ENCODE measurements around the gene LGALSL.

LGALSL gene

DNA sequence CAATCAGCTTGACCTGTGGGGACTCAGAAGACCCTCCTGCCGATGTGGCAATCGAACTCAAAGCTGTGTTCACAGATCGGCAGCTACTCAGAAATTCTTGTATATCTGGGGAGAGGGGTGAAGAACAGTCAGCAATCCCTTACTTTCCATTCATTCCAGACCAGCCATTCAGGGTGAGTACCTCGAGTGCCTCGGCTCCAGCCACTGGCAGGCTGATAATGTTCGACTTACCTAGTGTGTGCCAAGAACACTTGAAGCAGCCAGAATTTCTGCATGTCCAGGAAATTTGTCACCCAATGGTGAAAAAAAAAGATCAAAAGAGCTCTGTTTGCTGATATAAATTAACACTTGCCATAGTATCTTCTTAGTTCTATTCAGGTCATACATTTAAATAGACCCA, 2.3 kb downstream of the LGALSL start:
- H3K4me2 ChIP-seq (ENCODE audit: insufficient read depth, low read length, poor library complexity, severe bottlenecking) = no peak overlapping the region
- H4K8ac ChIP-seq (ENCODE audit: low read depth, low read length) = no peak overlapping the region
- peaks cover 5 to 7% of the 10 kb centered on the region in 2 donors for H3K4me1 ChIP-seq (ENCODE audit: control insufficient read depth in 2 of 2, insufficient read depth in 1 of 2, low read depth in 1 of 2, low read length in 2 of 2)
- no peak overlapping the region for H3K4me3 ChIP-seq (ENCODE audit: low read length in 2 of 2)
- no peak overlapping the region for H3K23ac ChIP-seq (ENCODE audit: low read depth, low read length, poor library complexity)
- H3K79me1 ChIP-seq (ENCODE audit: low read depth, low read length) = peaks cover 2% of the 10 kb centered on the region
- H3K27me3 ChIP-seq (ENCODE audit: control insufficient read depth in 3 of 3, insufficient read depth in 3 of 3, low read depth in 1 of 3, low read length in 3 of 3) = no peaks in the 10 kb centered on the region
- H3K4ac ChIP-seq (ENCODE audit: low read length) = no peak overlapping the region
- no peak overlapping the region for H2BK5ac ChIP-seq (ENCODE audit: low read length)
- no peak overlapping the region for H3K27ac ChIP-seq (replicated peaks; ENCODE audit: low read length)
- H4K91ac ChIP-seq (ENCODE audit: low read depth, low read length, poor library complexity) = no peak overlapping the region
- no peak overlapping the region for H3K14ac ChIP-seq (ENCODE audit: low read length)
- no peak overlapping the region for H2AK5ac ChIP-seq (ENCODE audit: low read depth, low read length)
- H2BK15ac ChIP-seq (ENCODE audit: low read length) = no peak overlapping the region
- H3K9ac ChIP-seq (ENCODE audit: low read depth, low read length, poor library complexity) = no peak overlapping the region
- H3K18ac ChIP-seq (ENCODE audit: low read length) = no peak overlapping the region
- H3K9me3 ChIP-seq (replicated peaks in 1 of 2; ENCODE audit: control insufficient read depth in 2 of 2, insufficient read depth in 1 of 2, low read depth in 1 of 2, low read length in 2 of 2) = no peaks in the 10 kb centered on the region
- WGBS, 2 donors (ENCODE audit: extremely low coverage in 2 of 2, insufficient read length in 2 of 2, insufficient replicate concordance in 1 of 2) = no CpG with 5 or more reads among the region's 6 CpGs
- DNase-seq (ENCODE audit: low spot score) = no peak
- no peak overlapping the region for H2AFZ ChIP-seq (ENCODE audit: low read length)
- H3K36me3 ChIP-seq (replicated peaks in 1 of 2; ENCODE audit: control insufficient read depth in 2 of 2, insufficient read depth in 2 of 2, low read length in 2 of 2) = peaks cover 14 to 54% of the 10 kb centered on the region in 2 donors
- no peak overlapping the region for H2BK120ac ChIP-seq (ENCODE audit: low read depth, low read length)
- H2BK12ac ChIP-seq (ENCODE audit: low read length) = no peak overlapping the region

DNA sequence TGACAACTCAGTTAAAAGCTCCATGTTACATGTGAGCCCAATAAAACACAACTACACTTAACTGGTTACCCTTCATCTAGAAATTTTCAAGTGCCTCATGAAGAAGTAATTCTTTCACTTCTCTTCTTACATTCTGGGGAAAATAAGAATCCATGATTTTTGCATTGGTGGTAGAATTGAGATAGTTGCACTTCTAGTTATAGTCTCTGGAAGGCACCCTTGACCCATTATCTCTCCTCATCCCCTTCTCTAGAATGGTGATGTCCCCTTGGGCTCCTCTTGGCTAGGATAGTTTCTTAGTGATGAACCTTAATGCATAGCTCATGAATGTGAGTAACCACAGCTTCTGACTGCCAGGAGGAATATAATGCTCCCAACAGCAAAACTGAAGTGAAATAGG, 3.6 kb downstream of the LGALSL start:
- no peak overlapping the region for H2BK120ac ChIP-seq (ENCODE audit: low read depth, low read length)
- peaks cover 2% of the 10 kb centered on the region for H3K79me1 ChIP-seq (ENCODE audit: low read depth, low read length)
- no peak overlapping the region for H3K9ac ChIP-seq (ENCODE audit: low read depth, low read length, poor library complexity)
- no peaks in the 10 kb centered on the region for H3K9me3 ChIP-seq (replicated peaks in 1 of 2; ENCODE audit: control insufficient read depth in 2 of 2, insufficient read depth in 1 of 2, low read depth in 1 of 2, low read length in 2 of 2)
- H3K4me1 ChIP-seq (ENCODE audit: control insufficient read depth in 2 of 2, insufficient read depth in 1 of 2, low read depth in 1 of 2, low read length in 2 of 2) = peaks cover 5 to 7% of the 10 kb centered on the region in 2 donors
- no peak overlapping the region for H3K4me2 ChIP-seq (ENCODE audit: insufficient read depth, low read length, poor library complexity, severe bottlenecking)
- H2BK12ac ChIP-seq (ENCODE audit: low read length) = no peak overlapping the region
- H3K36me3 ChIP-seq (replicated peaks in 1 of 2; ENCODE audit: control insufficient read depth in 2 of 2, insufficient read depth in 2 of 2, low read length in 2 of 2) = peaks cover 14 to 54% of the 10 kb centered on the region in 2 donors
- H2AFZ ChIP-seq (ENCODE audit: low read length) = no peak overlapping the region
- H3K4ac ChIP-seq (ENCODE audit: low read length) = no peak overlapping the region
- H2BK5ac ChIP-seq (ENCODE audit: low read length) = no peak overlapping the region
- no peaks in the 10 kb centered on the region for H3K27me3 ChIP-seq (ENCODE audit: control insufficient read depth in 3 of 3, insufficient read depth in 3 of 3, low read depth in 1 of 3, low read length in 3 of 3)
- H3K18ac ChIP-seq (ENCODE audit: low read length) = no peak overlapping the region
- no peak overlapping the region for H3K4me3 ChIP-seq (ENCODE audit: low read length in 2 of 2)
- no peak overlapping the region for H3K14ac ChIP-seq (ENCODE audit: low read length)
- no peak overlapping the region for H2BK15ac ChIP-seq (ENCODE audit: low read length)
- no peak overlapping the region for H4K8ac ChIP-seq (ENCODE audit: low read depth, low read length)
- no peak overlapping the region for H3K27ac ChIP-seq (replicated peaks; ENCODE audit: low read length)
- no peak overlapping the region for H4K91ac ChIP-seq (ENCODE audit: low read depth, low read length, poor library complexity)
- H2AK5ac ChIP-seq (ENCODE audit: low read depth, low read length) = no peak overlapping the region
- no peak for DNase-seq (ENCODE audit: low spot score)
- no peak overlapping the region for H3K23ac ChIP-seq (ENCODE audit: low read depth, low read length, poor library complexity)

DNA sequence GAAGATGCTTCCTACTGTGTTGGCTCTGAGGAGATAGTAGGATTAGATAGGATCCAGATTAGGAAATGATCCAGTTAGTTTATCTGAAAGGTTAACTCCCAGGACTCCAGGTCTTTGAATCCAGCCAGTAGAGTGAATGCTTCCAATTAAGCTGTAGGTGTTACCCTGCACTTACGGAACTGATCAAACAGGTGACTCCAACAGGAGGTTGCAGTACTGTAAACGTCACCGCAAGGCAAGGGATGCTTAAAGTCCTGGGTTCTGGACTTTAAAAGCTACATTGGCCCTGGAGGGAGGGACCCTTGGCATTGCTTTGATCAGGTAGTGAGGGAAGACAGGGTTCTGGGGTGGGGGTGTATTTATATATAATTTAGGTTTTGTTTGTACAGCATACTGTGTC, 5.6 kb downstream of the LGALSL start:
- H3K36me3 ChIP-seq (replicated peaks in 1 of 2; ENCODE audit: control insufficient read depth in 2 of 2, insufficient read depth in 2 of 2, low read length in 2 of 2) = peaks cover 14 to 54% of the 10 kb centered on the region in 2 donors
- H3K4me1 ChIP-seq (ENCODE audit: control insufficient read depth in 2 of 2, insufficient read depth in 1 of 2, low read depth in 1 of 2, low read length in 2 of 2) = peaks cover 5% of the 10 kb centered on the region in 2 donors
- H3K9ac ChIP-seq (ENCODE audit: low read depth, low read length, poor library complexity) = no peak overlapping the region
- no peak overlapping the region for H3K14ac ChIP-seq (ENCODE audit: low read length)
- H3K27me3 ChIP-seq (ENCODE audit: control insufficient read depth in 3 of 3, insufficient read depth in 3 of 3, low read depth in 1 of 3, low read length in 3 of 3) = no peaks in the 10 kb centered on the region
- H4K8ac ChIP-seq (ENCODE audit: low read depth, low read length) = no peak overlapping the region
- no peaks in the 10 kb centered on the region for H3K9me3 ChIP-seq (replicated peaks in 1 of 2; ENCODE audit: control insufficient read depth in 2 of 2, insufficient read depth in 1 of 2, low read depth in 1 of 2, low read length in 2 of 2)
- H3K4ac ChIP-seq (ENCODE audit: low read length) = no peak overlapping the region
- no peak for DNase-seq (ENCODE audit: low spot score)
- H3K4me2 ChIP-seq (ENCODE audit: insufficient read depth, low read length, poor library complexity, severe bottlenecking) = no peak overlapping the region
- no peak overlapping the region for H3K4me3 ChIP-seq (ENCODE audit: low read length in 2 of 2)
- no peaks in the 10 kb centered on the region for H3K79me1 ChIP-seq (ENCODE audit: low read depth, low read length)
- H4K91ac ChIP-seq (ENCODE audit: low read depth, low read length, poor library complexity) = no peak overlapping the region
- H3K23ac ChIP-seq (ENCODE audit: low read depth, low read length, poor library complexity) = no peak overlapping the region
- H2AFZ ChIP-seq (ENCODE audit: low read length) = no peak overlapping the region
- no CpG with 5 or more reads among the region's 3 CpGs for WGBS, 2 donors (ENCODE audit: extremely low coverage in 2 of 2, insufficient read length in 2 of 2, insufficient replicate concordance in 1 of 2)
- H3K27ac ChIP-seq (replicated peaks; ENCODE audit: low read length) = no peak overlapping the region
- H2AK5ac ChIP-seq (ENCODE audit: low read depth, low read length) = no peak overlapping the region
- no peak overlapping the region for H2BK15ac ChIP-seq (ENCODE audit: low read length)
- H2BK5ac ChIP-seq (ENCODE audit: low read length) = no peak overlapping the region
- no peak overlapping the region for H2BK12ac ChIP-seq (ENCODE audit: low read length)
- no peak overlapping the region for H3K18ac ChIP-seq (ENCODE audit: low read length)
- H2BK120ac ChIP-seq (ENCODE audit: low read depth, low read length) = no peak overlapping the region

DNA sequence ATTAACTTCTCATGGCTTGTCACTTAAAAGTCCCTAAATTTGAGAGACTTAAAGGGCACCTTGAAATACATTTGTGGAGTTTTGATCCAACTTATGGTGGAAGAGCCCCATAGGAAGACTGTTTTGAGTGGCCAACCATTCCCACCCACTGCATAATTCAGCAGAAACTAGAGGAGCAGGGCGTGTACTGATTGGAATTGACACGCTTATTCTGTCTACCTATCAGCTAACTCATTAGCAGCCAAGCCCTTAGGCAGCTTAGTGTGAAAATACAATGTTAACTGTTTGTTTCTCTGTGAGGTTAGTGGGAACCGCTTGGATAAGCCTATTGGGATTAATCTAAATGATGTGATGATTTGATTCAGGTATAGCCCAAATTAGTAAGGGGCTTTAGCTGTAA, 6.4 kb downstream of the LGALSL start:
- Histone ChIP-seq H3K4me3 (ENCODE audit: low read length in 2 of 2) (no peak overlapping the region), H2BK120ac (ENCODE audit: low read depth, low read length) (no peak overlapping the region), H2AFZ (ENCODE audit: low read length) (no peak overlapping the region), H3K4me2 (ENCODE audit: insufficient read depth, low read length, poor library complexity, severe bottlenecking) (no peak overlapping the region), H3K4ac (ENCODE audit: low read length) (no peak overlapping the region), H4K8ac (ENCODE audit: low read depth, low read length) (no peak overlapping the region), H3K9ac (ENCODE audit: low read depth, low read length, poor library complexity) (no peak overlapping the region), H4K91ac (ENCODE audit: low read depth, low read length, poor library complexity) (no peak overlapping the region), H3K27me3 (ENCODE audit: control insufficient read depth in 3 of 3, insufficient read depth in 3 of 3, low read depth in 1 of 3, low read length in 3 of 3) (no peaks in the 10 kb centered on the region), H3K23ac (ENCODE audit: low read depth, low read length, poor library complexity) (no peak overlapping the region), H3K4me1 (ENCODE audit: control insufficient read depth in 2 of 2, insufficient read depth in 1 of 2, low read depth in 1 of 2, low read length in 2 of 2) (peaks cover 2 to 5% of the 10 kb centered on the region in 2 donors), H3K79me1 (ENCODE audit: low read depth, low read length) (no peaks in the 10 kb centered on the region), H3K36me3 (replicated peaks in 1 of 2; ENCODE audit: control insufficient read depth in 2 of 2, insufficient read depth in 2 of 2, low read length in 2 of 2) (peaks cover 14 to 54% of the 10 kb centered on the region in 2 donors), H2AK5ac (ENCODE audit: low read depth, low read length) (no peak overlapping the region), H2BK5ac (ENCODE audit: low read length) (no peak overlapping the region), H3K14ac (ENCODE audit: low read length) (no peak overlapping the region), H3K27ac (replicated peaks; ENCODE audit: low read length) (no peak overlapping the region), H3K9me3 (replicated peaks in 1 of 2; ENCODE audit: control insufficient read depth in 2 of 2, insufficient read depth in 1 of 2, low read depth in 1 of 2, low read length in 2 of 2) (no peaks in the 10 kb centered on the region), H3K18ac (ENCODE audit: low read length) (no peak overlapping the region), H2BK12ac (ENCODE audit: low read length) (no peak overlapping the region), H2BK15ac (ENCODE audit: low read length) (no peak overlapping the region)
- no peak for DNase-seq (ENCODE audit: low spot score)
- no CpG with 5 or more reads among the region's 3 CpGs for WGBS, 2 donors (ENCODE audit: extremely low coverage in 2 of 2, insufficient read length in 2 of 2, insufficient replicate concordance in 1 of 2)
